ENCODE data around the gene PROS1.
"Not testable (repeated sequence)": the region's sequence is repeated elsewhere in the genome, so short reads cannot be mapped to it uniquely, and the experiment has no call there.

- not testable (repeated sequence) for TF ChIP-seq CTCF (IDR thresholded peaks at IDR 0.05; ENCODE audit: low read length); EZH2 (optimal IDR thresholded peaks at IDR 0.05; ENCODE audit: low read depth, low read length)
Measured at GRCh38 chr3:93917546-93918029, 56.1 kb downstream of the PROS1 start.
